Measurements from ENCODE around the gene NT5C1A. TPM values are rescaled to one million over a fixed set of nuclear protein-coding genes. Genes with fewer than 3 reads are reported as not detected.

Gene NT5C1A
- total RNA-seq, 1 donor from 2014 or later: 0.56 TPM

DNA sequence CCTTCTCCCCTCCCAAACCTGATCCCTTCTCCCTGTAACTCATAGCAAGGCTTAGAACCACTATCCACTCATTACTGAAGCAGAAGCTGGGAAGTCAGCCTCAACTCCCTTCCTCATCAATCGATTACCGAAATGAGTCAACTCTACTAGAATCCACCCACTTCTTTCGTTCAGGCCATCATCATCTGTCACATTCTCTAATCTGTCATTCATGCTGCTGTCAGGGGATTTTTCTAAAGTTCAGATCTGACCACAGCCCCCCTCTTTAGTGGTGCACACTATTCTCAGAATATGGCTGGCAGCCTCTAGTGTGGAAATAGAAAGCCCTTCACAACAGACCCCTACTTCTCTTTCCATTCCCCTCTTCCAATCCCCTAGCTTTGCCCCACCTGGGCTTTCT, 5.1 kb downstream of the NT5C1A start:
- Mint-ChIP-seq H3K4me1 (peaks cover 26% of the 10 kb centered on the region), H3K36me3 (ENCODE audit: low read depth) (no peaks in the 10 kb centered on the region), H3K27ac (peak overlapping the region; percentile 47), H3K27me3 (peaks cover 12% of the 10 kb centered on the region), H3K9me3 (no peaks in the 10 kb centered on the region), H3K4me3 (peak overlapping the region; percentile 20)
- intact Hi-C loops (cut with micrococcal nuclease): loop anchor here (1.0 to 2.0 kb wide), 3 partner anchors 25 to 564 kb away; partner anchors contain the start of gene HPCAL4
- peak; percentile 78 for DNase-seq

DNA sequence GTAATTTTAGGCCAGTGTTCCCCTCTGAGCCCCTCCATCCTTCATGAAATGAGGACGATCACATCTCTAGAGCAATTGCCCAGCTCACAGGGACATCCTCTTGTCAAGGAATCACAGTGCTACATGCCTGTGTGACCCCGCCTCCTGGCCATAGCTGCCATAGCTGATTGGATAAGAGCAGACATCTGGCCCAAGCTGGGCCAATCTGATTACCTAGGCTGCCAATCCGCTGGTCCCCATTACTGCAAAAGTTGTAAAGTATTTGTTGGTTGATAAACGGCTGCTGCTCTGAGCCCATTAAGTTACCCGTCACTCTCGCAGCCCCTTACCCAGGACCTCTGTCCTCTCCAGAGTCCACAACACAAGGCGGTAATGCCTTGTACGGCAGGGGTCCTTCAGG, 8.3 kb downstream of the NT5C1A start:
- Mint-ChIP-seq H3K4me1 (peaks cover 22% of the 10 kb centered on the region), H3K4me3 (no peak overlapping the region), H3K27ac (no peak overlapping the region), H3K9me3 (no peaks in the 10 kb centered on the region), H3K27me3 (peaks cover 5% of the 10 kb centered on the region), H3K36me3 (ENCODE audit: low read depth) (no peaks in the 10 kb centered on the region)
- no peak for DNase-seq
- intact Hi-C loops (cut with micrococcal nuclease): no loop called here

GRCh38 chr1:39662861-39663260, 9.0 kb downstream of the NT5C1A start:
- H3K36me3 Mint-ChIP-seq (ENCODE audit: low read depth): no peaks in the 10 kb centered on the region
- intact Hi-C loops (cut with micrococcal nuclease): no loop called here
- peak overlapping the region; percentile 48 for H3K27ac Mint-ChIP-seq
- peaks cover 5% of the 10 kb centered on the region for H3K27me3 Mint-ChIP-seq
- DNase-seq: no peak
- H3K4me1 Mint-ChIP-seq: peaks cover 21% of the 10 kb centered on the region
- no peaks in the 10 kb centered on the region for H3K9me3 Mint-ChIP-seq
- no peak overlapping the region for H3K4me3 Mint-ChIP-seq

DNA sequence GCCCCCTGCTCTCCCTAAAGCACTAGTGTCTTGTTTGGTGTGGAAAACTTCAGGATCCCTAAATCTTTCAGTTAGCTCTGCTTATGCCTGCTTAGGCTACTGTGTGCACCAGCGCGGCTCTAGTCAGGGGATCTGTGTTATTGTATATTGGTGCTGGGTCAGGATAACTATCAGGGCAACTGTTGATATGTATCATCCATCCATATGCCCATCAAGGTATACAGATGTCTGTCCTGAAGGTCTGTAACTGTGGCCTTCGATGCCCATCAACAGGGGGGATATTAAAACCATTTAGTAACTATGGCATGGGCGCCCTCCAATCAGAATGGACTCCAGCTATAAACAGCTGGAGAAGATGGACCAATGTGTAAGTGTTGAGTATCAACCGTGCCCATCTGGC, 12.4 kb downstream of the NT5C1A start:
- Mint-ChIP-seq H3K27ac (no peak overlapping the region), H3K27me3 (peaks cover 3% of the 10 kb centered on the region), H3K4me3 (no peak overlapping the region), H3K9me3 (no peaks in the 10 kb centered on the region), H3K36me3 (ENCODE audit: low read depth) (no peaks in the 10 kb centered on the region), H3K4me1 (peaks cover 8% of the 10 kb centered on the region)
- DNase-seq: no peak
- intact Hi-C loops (cut with micrococcal nuclease): loop anchor here (2.0 to 5.0 kb wide), 2 partner anchors 21 to 33 kb away; partner anchors contain the start of genes HEYL and HPCAL4

GRCh38 chr1:39659110-39659509, 12.8 kb downstream of the NT5C1A start:
- Mint-ChIP-seq H3K27me3 (peaks cover 3% of the 10 kb centered on the region), H3K36me3 (ENCODE audit: low read depth) (no peaks in the 10 kb centered on the region), H3K27ac (no peak overlapping the region), H3K9me3 (no peaks in the 10 kb centered on the region), H3K4me1 (peaks cover 8% of the 10 kb centered on the region), H3K4me3 (no peak overlapping the region)
- DNase-seq: no peak
- intact Hi-C loops (cut with micrococcal nuclease): loop anchor here (2.0 to 5.0 kb wide), 2 partner anchors 20 to 33 kb away; partner anchors contain the start of genes HEYL and HPCAL4

- peaks cover 15% of the 10 kb centered on the region for H3K4me1 Mint-ChIP-seq
- H3K27me3 Mint-ChIP-seq: peaks cover 7% of the 10 kb centered on the region
- H3K36me3 Mint-ChIP-seq (ENCODE audit: low read depth): no peaks in the 10 kb centered on the region
- peak; percentile 89 for DNase-seq
- intact Hi-C loops (cut with micrococcal nuclease): loop anchor here (2.0 to 5.0 kb wide), 2 partner anchors 19 to 34 kb away; partner anchors contain the start of genes HEYL and HPCAL4
- H3K27ac Mint-ChIP-seq: peak overlapping the region; percentile 39
- peak overlapping the region; percentile 26 for H3K4me3 Mint-ChIP-seq
- H3K9me3 Mint-ChIP-seq: no peaks in the 10 kb centered on the region
Measured at GRCh38 chr1:39657923-39658485, 13.9 kb downstream of the NT5C1A start.

- no peak overlapping the region for H3K27ac Mint-ChIP-seq
- peaks cover 7% of the 10 kb centered on the region for H3K27me3 Mint-ChIP-seq
- no peak overlapping the region for H3K4me3 Mint-ChIP-seq
- DNase-seq: no peak
- H3K36me3 Mint-ChIP-seq (ENCODE audit: low read depth): no peaks in the 10 kb centered on the region
- peaks cover 15% of the 10 kb centered on the region for H3K4me1 Mint-ChIP-seq
- no peaks in the 10 kb centered on the region for H3K9me3 Mint-ChIP-seq
- intact Hi-C loops (cut with micrococcal nuclease): loop anchor here (5.0 kb wide), 1 partner anchor 35 kb away; the partner anchor contains the start of gene HPCAL4
Measured at GRCh38 chr1:39657402-39657801, 14.5 kb downstream of the NT5C1A start.

DNA sequence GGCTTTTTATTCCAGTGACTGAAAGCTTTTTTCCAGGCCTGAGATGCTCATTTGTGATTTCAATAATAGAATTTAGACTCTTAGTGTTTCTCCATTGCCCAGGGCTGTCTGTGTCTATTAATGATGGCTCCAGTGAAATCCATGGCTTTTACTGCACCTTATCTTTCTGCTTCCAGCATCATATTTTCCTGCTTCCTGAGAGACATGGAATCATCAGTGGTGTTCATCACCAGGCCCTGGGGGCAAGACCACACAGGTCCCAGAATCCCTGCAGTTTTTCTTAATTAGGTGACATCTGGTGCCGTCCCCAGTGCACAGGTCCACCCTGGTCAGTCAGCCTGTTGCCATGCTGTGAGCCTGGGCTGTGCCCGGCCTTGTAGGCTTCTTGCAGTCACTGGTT, 15.5 kb downstream of the NT5C1A start:
- no peak overlapping the region for H3K27ac Mint-ChIP-seq
- no peak for DNase-seq
- intact Hi-C loops (cut with micrococcal nuclease): loop anchor here (5.0 kb wide), 1 partner anchor 36 kb away; the partner anchor contains the start of gene HPCAL4
- peaks cover 7% of the 10 kb centered on the region for H3K27me3 Mint-ChIP-seq
- H3K4me1 Mint-ChIP-seq: peaks cover 15% of the 10 kb centered on the region
- no peaks in the 10 kb centered on the region for H3K9me3 Mint-ChIP-seq
- H3K36me3 Mint-ChIP-seq (ENCODE audit: low read depth): no peaks in the 10 kb centered on the region
- no peak overlapping the region for H3K4me3 Mint-ChIP-seq

GRCh38 chr1:39655578-39656268, 16.2 kb downstream of the NT5C1A start:
- intact Hi-C loops (cut with micrococcal nuclease): loop anchor here (5.0 kb wide), 1 partner anchor 37 kb away; the partner anchor contains the start of gene HPCAL4

GRCh38 chr1:39654291-39654690, 17.6 kb downstream of the NT5C1A start:
- Mint-ChIP-seq H3K4me3 (no peak overlapping the region), H3K9me3 (no peaks in the 10 kb centered on the region), H3K27ac (no peak overlapping the region), H3K27me3 (peaks cover 6% of the 10 kb centered on the region), H3K36me3 (ENCODE audit: low read depth) (no peaks in the 10 kb centered on the region), H3K4me1 (peaks cover 15% of the 10 kb centered on the region)
- intact Hi-C loops (cut with micrococcal nuclease): no loop called here
- DNase-seq: no peak

More at GRCh38 chr1:39655578-39656268, 16.2 kb downstream of the NT5C1A start:
- Mint-ChIP-seq H3K27me3 (peaks cover 9% of the 10 kb centered on the region), H3K27ac (no peak overlapping the region), H3K4me1 (peaks cover 15% of the 10 kb centered on the region), H3K4me3 (no peak overlapping the region), H3K9me3 (no peaks in the 10 kb centered on the region), H3K36me3 (ENCODE audit: low read depth) (no peaks in the 10 kb centered on the region)
- no peak for DNase-seq

DNA sequence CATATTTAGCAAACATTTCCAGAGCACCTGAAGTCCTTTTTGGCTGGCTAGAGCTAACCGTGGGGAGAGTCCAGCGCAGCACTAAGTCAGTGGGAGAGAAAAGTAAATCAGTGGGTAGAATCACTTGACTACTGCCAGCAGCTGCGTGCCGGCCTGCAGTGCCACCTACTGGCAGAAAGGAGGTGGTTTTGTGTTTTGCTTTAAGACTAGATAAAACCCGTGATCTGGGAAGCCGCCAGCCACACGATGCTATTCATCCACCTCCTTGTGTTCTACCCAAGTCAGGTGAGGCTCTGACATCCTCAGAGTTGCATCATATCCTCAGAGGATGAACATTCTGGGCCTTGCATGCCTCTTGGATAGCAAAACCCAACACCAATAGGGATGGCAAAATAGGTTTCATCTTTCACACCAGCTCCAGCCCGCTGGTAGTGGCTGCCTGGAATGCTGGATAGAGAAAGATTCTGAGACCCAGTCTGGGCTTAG, 18.3 kb downstream of the NT5C1A start:
- DNase-seq: peak; percentile 91
- Mint-ChIP-seq H3K4me3 (no peak overlapping the region), H3K9me3 (no peaks in the 10 kb centered on the region), H3K27ac (no peak overlapping the region), H3K4me1 (peaks cover 15% of the 10 kb centered on the region), H3K27me3 (peaks cover 6% of the 10 kb centered on the region), H3K36me3 (ENCODE audit: low read depth) (no peaks in the 10 kb centered on the region)
- intact Hi-C loops (cut with micrococcal nuclease): loop anchor here (1.0 kb wide), 2 partner anchors 47 to 67 kb away; no protein-coding TSS in a partner anchor

GRCh38 chr1:39652554-39652953, 19.4 kb downstream of the NT5C1A start:
- intact Hi-C loops (cut with micrococcal nuclease): no loop called here
- DNase-seq: no peak
- no peak overlapping the region for H3K27ac Mint-ChIP-seq

DNA sequence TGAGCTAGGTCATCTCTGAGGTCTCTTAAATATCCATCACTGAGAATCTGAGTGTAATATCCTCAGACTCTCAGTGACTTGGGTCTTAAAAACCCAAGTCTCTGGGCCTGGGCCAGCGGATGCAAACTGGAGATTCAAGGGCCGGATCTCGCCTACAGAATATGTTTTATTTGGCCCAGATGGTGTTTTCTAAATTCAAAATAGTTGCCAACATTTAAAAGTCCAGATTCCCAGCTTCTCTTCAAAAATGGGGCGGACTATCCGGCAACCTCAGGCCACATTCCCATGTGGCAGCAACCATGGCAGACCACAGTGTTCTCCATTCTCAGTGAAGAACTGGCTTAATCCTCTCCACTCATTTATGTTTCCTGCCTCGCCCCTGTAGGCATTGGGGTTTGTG, 19.8 kb downstream of the NT5C1A start:
- no peaks in the 10 kb centered on the region for H3K9me3 Mint-ChIP-seq
- no peak for DNase-seq
- no peak overlapping the region for H3K27ac Mint-ChIP-seq
- H3K4me1 Mint-ChIP-seq: peaks cover 7% of the 10 kb centered on the region
- peaks cover 7% of the 10 kb centered on the region for H3K27me3 Mint-ChIP-seq
- intact Hi-C loops (cut with micrococcal nuclease): no loop called here
- H3K4me3 Mint-ChIP-seq: no peak overlapping the region
- no peaks in the 10 kb centered on the region for H3K36me3 Mint-ChIP-seq (ENCODE audit: low read depth)

More at GRCh38 chr1:39652554-39652953, 19.4 kb downstream of the NT5C1A start:
- no peaks in the 10 kb centered on the region for H3K9me3 Mint-ChIP-seq
- H3K4me3 Mint-ChIP-seq: no peak overlapping the region
- H3K4me1 Mint-ChIP-seq: peaks cover 10% of the 10 kb centered on the region
- H3K36me3 Mint-ChIP-seq (ENCODE audit: low read depth): no peaks in the 10 kb centered on the region
- H3K27me3 Mint-ChIP-seq: peaks cover 7% of the 10 kb centered on the region

DNA sequence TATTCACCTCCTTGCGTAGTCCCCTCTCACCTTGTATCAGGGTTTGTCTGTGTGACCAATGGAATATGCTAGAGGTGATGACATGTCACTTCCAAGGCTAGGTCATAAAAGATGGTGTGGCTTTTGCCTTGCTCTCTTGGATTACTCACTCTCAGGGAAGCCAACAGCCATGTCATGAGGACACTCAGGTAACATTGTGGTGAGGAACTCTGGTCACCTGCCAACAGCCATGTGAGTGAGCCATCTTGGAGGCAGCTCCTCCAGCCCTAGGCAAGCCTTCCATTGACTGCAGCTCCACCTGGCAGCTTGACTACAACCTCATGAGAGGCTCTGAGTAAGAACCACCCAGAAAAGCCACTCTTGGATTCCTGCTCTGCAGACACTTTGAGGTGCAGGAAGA, 21.5 kb downstream of the NT5C1A start:
- DNase-seq: no peak
- Mint-ChIP-seq H3K36me3 (ENCODE audit: low read depth) (no peaks in the 10 kb centered on the region), H3K4me1 (peaks cover 7% of the 10 kb centered on the region), H3K27ac (no peak overlapping the region), H3K9me3 (no peaks in the 10 kb centered on the region), H3K4me3 (no peak overlapping the region), H3K27me3 (peaks cover 7% of the 10 kb centered on the region)
- intact Hi-C loops (cut with micrococcal nuclease): no loop called here

All from activated CD4-positive, alpha-beta T cell treated with anti-CD3 and anti-CD28 coated beads, Interleukin-2, amount 10 ng/mL, durations not matched to agents 24 days and 14 days (primary cell).